Measurements from ENCODE around the gene KCNG3.

Gene KCNG3

GRCh38 chr2:42493468-42494354, at the start of gene KCNG3:
KCNG3 (minus strand) TSS chr2:42493982; CDS start chr2:42493501, 481 bp downstream.
- in situ Hi-C loops (cut with HindIII; ENCODE audit: low sequenced_read_pairs): no loop called here

GRCh38 chr2:42542871-42543270, 49.1 kb upstream of the KCNG3 start:
- in situ Hi-C loops (cut with HindIII; ENCODE audit: low sequenced_read_pairs): no loop called here

- in situ Hi-C loops (cut with HindIII; ENCODE audit: low sequenced_read_pairs): no loop called here
Observed at GRCh38 chr2:42537493-42537892, 43.7 kb upstream of the KCNG3 start.

- in situ Hi-C loops (cut with HindIII; ENCODE audit: low sequenced_read_pairs): no loop called here
Observed at GRCh38 chr2:42532397-42532796, 38.6 kb upstream of the KCNG3 start.

- in situ Hi-C loops (cut with HindIII; ENCODE audit: low sequenced_read_pairs): no loop called here
Observed at GRCh38 chr2:42523341-42523740, 29.6 kb upstream of the KCNG3 start.

GRCh38 chr2:42522035-42522434, 28.3 kb upstream of the KCNG3 start:
- in situ Hi-C loops (cut with HindIII; ENCODE audit: low sequenced_read_pairs): no loop called here

GRCh38 chr2:42519624-42520023, 25.8 kb upstream of the KCNG3 start:
- in situ Hi-C loops (cut with HindIII; ENCODE audit: low sequenced_read_pairs): no loop called here

- in situ Hi-C loops (cut with HindIII; ENCODE audit: low sequenced_read_pairs): no loop called here
Observed at GRCh38 chr2:42516418-42516901, 22.7 kb upstream of the KCNG3 start.

GRCh38 chr2:42513252-42513918, 19.6 kb upstream of the KCNG3 start:
- in situ Hi-C loops (cut with HindIII; ENCODE audit: low sequenced_read_pairs): no loop called here

- in situ Hi-C loops (cut with HindIII; ENCODE audit: low sequenced_read_pairs): no loop called here
Observed at GRCh38 chr2:42510608-42511243, 16.9 kb upstream of the KCNG3 start.

- in situ Hi-C loops (cut with HindIII; ENCODE audit: low sequenced_read_pairs): no loop called here
Observed at GRCh38 chr2:42510191-42510590, 16.4 kb upstream of the KCNG3 start.

- in situ Hi-C loops (cut with HindIII; ENCODE audit: low sequenced_read_pairs): loop anchor here (5.0 to 10.0 kb wide), 2 partner anchors 60 to 158 kb away; partner anchors contain the start of gene MTA3
Observed at GRCh38 chr2:42504364-42505230, 10.8 kb upstream of the KCNG3 start.

GRCh38 chr2:42503291-42503690, 9.5 kb upstream of the KCNG3 start:
- in situ Hi-C loops (cut with HindIII; ENCODE audit: low sequenced_read_pairs): loop anchor here (5.0 to 10.0 kb wide), 2 partner anchors 62 to 159 kb away; partner anchors contain the start of gene MTA3

GRCh38 chr2:42498497-42498896, 4.7 kb upstream of the KCNG3 start:
- in situ Hi-C loops (cut with HindIII; ENCODE audit: low sequenced_read_pairs): loop anchor here (5.0 kb wide), 1 partner anchor 56 kb away; no protein-coding TSS in a partner anchor

- in situ Hi-C loops (cut with HindIII; ENCODE audit: low sequenced_read_pairs): loop anchor here (5.0 kb wide), 1 partner anchor 53 kb away; no protein-coding TSS in a partner anchor
Observed at GRCh38 chr2:42495611-42496010, 1.8 kb upstream of the KCNG3 start.

- in situ Hi-C loops (cut with HindIII; ENCODE audit: low sequenced_read_pairs): loop anchor here (5.0 kb wide), 1 partner anchor 53 kb away; no protein-coding TSS in a partner anchor
Observed at GRCh38 chr2:42495234-42495581, 1.4 kb upstream of the KCNG3 start.

- in situ Hi-C loops (cut with HindIII; ENCODE audit: low sequenced_read_pairs): loop anchor here (5.0 kb wide), 1 partner anchor 52 kb away; no protein-coding TSS in a partner anchor
Observed at GRCh38 chr2:42494355-42495233, 812 bp upstream of the KCNG3 start.

- in situ Hi-C loops (cut with HindIII; ENCODE audit: low sequenced_read_pairs): no loop called here
Observed at GRCh38 chr2:42492691-42493467, 903 bp downstream of the KCNG3 start.
